VCaP (cell line): ENCODE measurements around the gene ACLY.

Experiments
- H3K27ac ChIP-seq: fragments of 450-650 bp; 2 replicates; pipeline ENCODE4 v1.5.1; 2017
- CTCF ChIP-seq: fragments of 450-650 bp; conservative IDR thresholded peaks from 2 replicates; pipeline ENCODE4 v1.5.1; 2017; ENCODE audit warnings: mild to moderate bottlenecking, moderate library complexity

ACLY gene

GRCh38 chr17:41919840-41920579 is 1.3 kb upstream of the ACLY start:
- TF ChIP-seq CTCF: no peak
- H3K27ac ChIP-seq: peak overlapping the region; percentile 81

GRCh38 chr17:41919165-41919817 is 540 bp upstream of the ACLY start:
- no peak for TF ChIP-seq CTCF
- peak overlapping the region; percentile 81 for H3K27ac ChIP-seq

- TF ChIP-seq CTCF: no peak
- H3K27ac ChIP-seq: peak overlapping the region; percentile 81
These were observed 955 bp downstream of the ACLY start for GRCh38 chr17:41917679-41918313.

GRCh38 chr17:41917192-41917591 is 1.6 kb downstream of the ACLY start:
- H3K27ac ChIP-seq: peak overlapping the region; percentile 81
- TF ChIP-seq CTCF: no peak

- no peak overlapping the region; the same call in 1 of the 2 replicates for H3K27ac ChIP-seq
- no peak for TF ChIP-seq CTCF
These were observed 3.2 kb downstream of the ACLY start for GRCh38 chr17:41915566-41915965.

- TF ChIP-seq CTCF: no peak
- H3K27ac ChIP-seq: no peak overlapping the region
These were observed 3.7 kb downstream of the ACLY start for GRCh38 chr17:41915020-41915419.

GRCh38 chr17:41914358-41914766 is 4.4 kb downstream of the ACLY start:
- H3K27ac ChIP-seq: no peak overlapping the region
- no peak for TF ChIP-seq CTCF
